GM12865 (cell line): ENCODE measurements around the gene CFAP46.

Experiments
- DNase-seq: peaks from one replicate; pipeline ENCODE4 v3.0.0; 2010; ENCODE audit warnings: low read depth
- H3K4me3 ChIP-seq: 2 replicates; pipeline ENCODE4 v1.5.1; 2011; ENCODE audit warnings: mild to moderate bottlenecking, low read depth, low read length, control low read depth
- CTCF ChIP-seq: IDR thresholded peaks from 2 replicates; pipeline ENCODE4 v1.5.1; 2011; ENCODE audit warnings: low read length, control low read depth, low read depth, inconsistent platforms; ENCODE audit not compliant: insufficient read depth; ENCODE audit errors: missing control alignments

Gene CFAP46

GRCh38 chr10:132942101-132943057 lies at the start of gene CFAP46:
Gene CFAP46, minus strand, starts transcription at chr10:132942570. Its CDS starts 86 bp downstream, at chr10:132942484.
- H3K4me3 ChIP-seq, result no peak within 1 kb of the TSS
- TF ChIP-seq CTCF, result no peak
- no peak for DNase-seq

- no peak for TF ChIP-seq CTCF
- no peak for DNase-seq
- no peak overlapping the region for H3K4me3 ChIP-seq
These were observed 49.5 kb upstream of the CFAP46 start for GRCh38 chr10:132991706-132992432.

GRCh38 chr10:132990684-132991545 lies 48.5 kb upstream of the CFAP46 start:
- DNase-seq, result no peak
- no peak for TF ChIP-seq CTCF
- no peak overlapping the region for H3K4me3 ChIP-seq

- H3K4me3 ChIP-seq, result no peak overlapping the region
- DNase-seq, result no peak
- TF ChIP-seq CTCF, result no peak
These were observed 47.4 kb upstream of the CFAP46 start for GRCh38 chr10:132989476-132990415.

GRCh38 chr10:132988988-132989387 lies 46.6 kb upstream of the CFAP46 start:
- H3K4me3 ChIP-seq, result no peak overlapping the region
- no peak for DNase-seq
- TF ChIP-seq CTCF, result no peak
